Vagina (tissue), 2 donors: ENCODE results near the gene NPTX1.

Experiments used
- CTCF ChIP-seq, 3 experiments: fragments of 450-650 bp in 2 of 3; fragments of 200-600 bp in 1 of 3; sonication (generic) in 1 of 3; IDR thresholded peaks; one replicate each; pipeline ENCODE4 v1.5.1; 2017 to 2019; ENCODE audit warnings: antibody characterized with exemption in 3 of 3, mild to moderate bottlenecking in 2 of 3, moderate library complexity in 2 of 3
- POLR2AphosphoS5 ChIP-seq, 2 donors: sonication (generic); formaldehyde crosslinking; IDR thresholded peaks; one replicate each; pipeline ENCODE4 v1.9.0; 2017; ENCODE audit warnings: antibody characterized with exemption in 2 of 2, mild to moderate bottlenecking in 2 of 2, low read depth in 1 of 2; ENCODE audit not compliant: insufficient read depth in 1 of 2

DNA sequence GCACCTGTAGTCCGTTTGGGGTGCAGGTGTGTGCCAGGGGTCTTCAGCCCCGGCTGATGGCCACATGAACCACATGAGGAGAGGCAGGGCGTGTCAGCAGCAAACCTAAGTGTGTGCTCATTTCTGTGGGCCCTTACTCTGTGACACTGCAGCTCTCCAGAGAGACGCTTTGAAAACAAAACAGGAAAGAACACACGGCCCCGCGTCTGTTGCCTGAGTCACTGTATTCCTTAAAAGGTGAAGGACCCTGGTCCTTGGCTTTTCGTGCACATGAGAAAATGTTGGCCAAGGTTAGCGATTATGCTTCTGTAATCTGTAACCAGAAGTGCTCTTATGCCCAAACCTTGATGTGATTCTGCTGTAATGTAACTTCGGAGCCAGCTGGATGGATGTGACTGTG, 38.9 kb downstream of the NPTX1 start:
- TF ChIP-seq CTCF (IDR thresholded peaks at IDR 0.05): no peak
- no peak for TF ChIP-seq POLR2AphosphoS5 (IDR thresholded peaks at IDR 0.05; ENCODE audit: insufficient read depth in 1 of 2, low read depth in 1 of 2)
